Umbilical cord (tissue), 2 donors: Measurements from ENCODE around the gene PARD3. TPM values are rescaled to one million over a fixed set of nuclear protein-coding genes. Genes with fewer than 3 reads are reported as not detected.
A peak's percentile ranks its signal among the peaks of the same experiment; 100 is the strongest.

ENCODE experiments used
- DNase-seq: peaks from one replicate; pipeline ENCODE4 v3.0.0-alpha.2; 2015; ENCODE audit warnings: low spot score
- total RNA-seq: library from RNA; depleted of rRNA; stranded (reverse); fragments of >200 nt; gene quantifications from one replicate; pipeline ENCODE4 v1.2.3, GENCODE V29; 2014; ENCODE audit warnings: low replicate concordance; ENCODE audit not compliant: insufficient read depth

The PARD3 gene
- total RNA-seq, 1 donor from 2014 or later = 27.0 TPM

DNA sequence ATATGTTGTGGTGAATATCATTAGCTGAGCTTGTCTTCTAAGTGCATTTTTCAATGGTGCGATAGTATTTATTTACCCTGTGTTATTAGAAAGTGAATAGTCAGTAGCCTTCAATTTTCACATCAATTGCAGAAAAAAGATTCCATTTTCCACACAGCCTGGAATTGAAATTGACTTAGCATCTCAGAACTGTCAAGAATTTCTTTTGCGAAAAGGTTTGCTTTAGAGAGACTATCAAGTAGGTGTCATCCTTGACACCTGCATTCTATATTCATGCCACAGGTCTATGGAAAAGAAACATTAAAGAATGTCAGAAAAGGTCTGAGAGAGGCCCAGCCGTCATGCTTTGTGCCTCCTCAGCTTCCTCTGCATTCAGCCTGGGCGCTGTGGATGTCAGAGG lies 504.9 kb downstream of the PARD3 start:
- no peak for DNase-seq

DNA sequence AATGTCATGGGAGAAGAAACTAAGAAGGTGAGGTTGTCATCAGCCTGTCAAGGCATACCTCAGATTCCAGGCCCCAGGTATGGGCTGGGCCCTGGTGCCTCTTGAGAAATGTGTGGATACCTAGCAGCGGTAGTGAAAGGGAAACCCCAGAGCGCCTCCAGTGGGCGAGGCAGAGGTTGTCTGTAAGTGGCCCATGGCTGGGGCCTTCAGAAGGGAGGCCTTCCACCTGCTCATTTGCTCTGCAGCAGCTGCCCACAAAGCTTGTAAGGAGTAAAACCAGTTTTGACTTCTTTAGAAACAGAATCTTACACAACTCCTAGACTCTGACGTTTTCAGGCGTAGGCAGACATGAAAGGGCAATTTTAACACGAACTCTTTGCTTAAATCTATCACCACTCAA lies 509.9 kb downstream of the PARD3 start:
- peak; percentile 47 for DNase-seq

DNA sequence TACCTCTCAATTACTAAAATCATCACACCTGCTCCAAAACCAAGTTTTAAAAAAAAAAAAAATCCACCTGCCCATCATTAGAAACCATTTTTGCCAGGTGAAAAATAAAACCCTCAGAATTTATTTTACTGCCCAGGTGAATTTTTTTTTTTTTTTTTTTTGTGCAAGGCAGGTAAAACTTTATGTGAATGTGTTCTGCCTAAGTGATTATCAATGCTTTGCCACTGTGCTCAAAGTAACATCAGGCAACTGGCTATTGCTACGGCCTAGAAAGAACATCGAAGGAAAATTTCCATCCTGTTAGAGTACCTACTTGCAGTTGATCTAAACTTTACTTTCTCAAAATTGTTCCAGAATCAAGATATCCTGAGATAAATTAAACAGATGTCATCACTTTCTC lies 512.1 kb downstream of the PARD3 start:
- no peak for DNase-seq

DNA sequence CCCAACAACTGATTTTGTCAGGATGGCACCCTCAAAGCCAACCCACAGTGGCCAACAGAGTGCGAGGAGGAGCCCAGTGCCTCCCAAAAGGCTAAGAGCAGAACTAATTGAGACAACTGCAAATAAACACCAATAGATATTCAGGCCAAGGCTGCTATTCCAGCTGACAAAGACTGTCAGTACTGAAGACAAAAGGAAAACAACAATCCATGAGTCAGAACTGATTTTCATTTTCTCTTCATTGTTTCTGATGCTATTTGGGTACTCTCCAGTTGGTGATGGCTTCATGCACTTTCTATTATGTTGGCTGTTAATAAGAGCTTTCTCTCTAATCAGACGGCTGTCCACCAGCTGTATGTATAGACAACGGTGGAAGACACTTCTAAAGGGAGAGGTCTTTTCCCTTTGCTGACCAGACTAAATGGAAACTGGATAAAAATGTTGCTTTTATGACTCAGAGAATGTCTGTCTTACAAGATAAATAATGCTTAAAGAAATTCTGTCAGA lies 515.9 kb downstream of the PARD3 start:
- peak; percentile 38 for DNase-seq

DNA sequence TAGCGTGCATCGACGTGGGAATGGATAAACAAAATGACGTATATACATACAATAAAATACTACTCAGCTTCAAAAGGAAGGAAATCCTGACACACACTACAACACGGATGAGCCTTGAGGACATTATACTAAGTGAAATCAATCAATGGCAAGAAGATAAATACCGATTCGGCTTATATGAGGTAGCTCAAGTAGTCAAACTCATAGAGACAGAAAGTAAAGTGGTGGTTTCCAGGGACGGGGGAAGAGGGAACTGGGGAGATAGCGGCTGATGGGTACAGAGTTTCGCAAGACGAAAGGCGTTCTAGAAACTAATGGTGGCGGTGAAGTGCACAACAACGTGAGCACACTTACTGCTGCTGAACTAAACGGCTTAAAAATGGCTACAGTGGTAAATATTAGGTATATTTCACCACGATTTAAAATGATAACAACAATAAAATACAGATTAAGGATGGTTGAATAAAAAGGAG lies 516.7 kb downstream of the PARD3 start:
- no peak for DNase-seq

DNA sequence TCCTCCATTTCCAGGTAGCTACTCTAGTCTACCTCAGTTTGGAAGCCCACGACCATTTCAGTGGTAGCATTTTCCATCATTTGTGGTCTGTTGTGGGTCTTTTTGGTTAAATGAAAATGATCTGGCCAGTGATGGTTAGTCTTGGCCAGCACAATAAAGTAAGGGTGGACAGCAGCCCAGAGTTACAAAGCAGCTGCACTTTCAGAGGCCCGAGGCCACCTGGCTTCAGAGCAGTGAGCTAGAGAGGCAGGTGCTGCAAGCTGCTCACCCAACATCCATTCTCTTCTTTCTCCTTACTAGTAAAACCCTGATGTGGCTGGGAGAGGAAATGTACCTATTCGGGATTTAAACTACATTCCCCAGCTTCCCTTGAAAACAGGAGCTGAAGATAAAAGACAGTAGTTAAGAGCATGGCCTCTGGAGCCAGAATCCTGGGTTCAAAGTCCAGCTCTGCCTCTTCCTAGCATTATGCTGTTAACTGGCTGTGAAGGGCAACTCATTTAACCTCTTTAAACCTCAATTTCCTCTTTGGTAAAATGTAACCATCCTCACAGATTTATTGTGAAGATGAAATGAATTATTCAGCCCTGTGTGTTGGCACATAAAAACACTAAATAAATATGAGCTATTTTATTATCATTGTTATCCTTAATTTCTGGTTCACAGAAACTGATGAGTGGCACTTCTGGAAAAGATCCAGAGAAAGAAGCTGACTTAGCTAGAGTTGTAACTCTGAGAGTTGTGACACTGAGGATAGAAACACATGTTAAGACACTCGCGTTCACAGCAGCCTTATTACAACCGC lies 517.4 kb downstream of the PARD3 start:
- DNase-seq = no peak

DNA sequence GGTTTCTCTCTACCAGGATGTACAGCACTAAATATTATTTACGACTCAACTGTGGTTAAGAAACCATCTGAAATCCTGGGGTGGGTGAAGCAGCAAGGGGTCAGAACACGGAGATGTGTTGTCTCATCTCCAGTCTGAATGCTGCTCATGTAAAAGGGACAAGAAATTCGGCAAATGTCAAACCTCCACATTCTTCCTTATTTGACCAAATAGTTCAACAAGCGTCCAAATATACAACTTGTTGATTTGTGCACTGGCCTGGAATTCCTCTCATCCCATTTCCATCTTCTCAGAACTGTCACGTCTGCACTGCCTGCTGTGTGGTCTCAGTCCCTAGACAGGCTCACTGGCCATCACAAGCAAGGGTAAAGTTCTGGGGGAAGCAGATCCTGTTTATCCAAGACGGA lies 520.0 kb downstream of the PARD3 start:
- DNase-seq = peak; percentile 26

DNA sequence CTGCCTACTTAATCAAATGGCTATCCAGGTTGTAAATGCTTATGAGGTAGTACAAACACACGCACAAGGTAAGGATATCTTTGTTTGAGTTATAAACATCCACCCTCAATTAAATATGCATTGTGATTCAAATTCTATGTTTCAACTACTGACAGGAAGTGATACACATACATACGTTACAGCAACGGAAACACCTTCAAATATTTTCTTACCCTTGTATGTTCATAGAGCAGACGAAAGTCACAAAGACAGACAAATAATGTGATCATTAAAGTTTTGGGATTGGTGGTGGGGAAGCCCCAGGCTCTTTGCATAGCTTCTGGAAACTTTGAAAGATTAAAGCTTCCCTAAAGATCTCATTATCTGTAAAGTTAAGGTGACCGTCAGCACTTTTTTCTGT lies 521.0 kb downstream of the PARD3 start:
- DNase-seq = no peak

DNA sequence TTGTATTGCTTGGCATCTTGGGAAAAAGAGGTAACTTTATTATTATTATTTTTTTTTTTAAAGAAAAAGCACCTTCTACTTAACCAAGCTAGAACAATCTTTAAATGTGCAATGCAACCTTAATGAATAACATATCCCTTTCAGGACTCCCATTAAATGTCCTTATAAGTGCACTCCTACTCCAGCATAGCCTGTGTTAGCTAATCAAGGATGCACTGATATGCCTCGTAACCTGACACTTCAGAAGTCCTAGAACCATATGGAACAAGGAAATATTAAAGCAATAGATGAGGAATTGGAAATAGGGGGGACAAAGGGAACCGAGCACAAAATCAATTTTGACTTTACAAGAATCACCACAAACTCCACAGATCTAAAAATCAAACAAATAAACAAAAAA lies 522.4 kb downstream of the PARD3 start:
- no peak for DNase-seq

DNA sequence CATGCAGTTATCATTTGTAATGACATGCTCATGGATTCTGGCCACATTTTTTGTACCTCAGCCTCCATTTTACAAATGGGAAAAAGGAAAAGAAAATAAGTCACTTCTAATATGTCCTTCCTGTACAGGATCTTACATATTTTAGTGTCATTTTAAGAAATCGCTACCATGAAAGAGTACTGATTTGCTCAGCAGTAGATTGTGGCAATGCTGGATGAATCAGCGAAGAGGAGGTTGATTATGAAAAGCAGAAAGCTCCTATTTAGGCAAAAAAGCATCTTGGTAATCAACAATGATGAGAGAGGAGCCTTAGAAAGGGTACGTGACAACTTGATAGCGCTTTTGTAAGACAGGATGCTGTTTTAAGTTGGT lies 522.9 kb downstream of the PARD3 start:
- no peak for DNase-seq

DNA sequence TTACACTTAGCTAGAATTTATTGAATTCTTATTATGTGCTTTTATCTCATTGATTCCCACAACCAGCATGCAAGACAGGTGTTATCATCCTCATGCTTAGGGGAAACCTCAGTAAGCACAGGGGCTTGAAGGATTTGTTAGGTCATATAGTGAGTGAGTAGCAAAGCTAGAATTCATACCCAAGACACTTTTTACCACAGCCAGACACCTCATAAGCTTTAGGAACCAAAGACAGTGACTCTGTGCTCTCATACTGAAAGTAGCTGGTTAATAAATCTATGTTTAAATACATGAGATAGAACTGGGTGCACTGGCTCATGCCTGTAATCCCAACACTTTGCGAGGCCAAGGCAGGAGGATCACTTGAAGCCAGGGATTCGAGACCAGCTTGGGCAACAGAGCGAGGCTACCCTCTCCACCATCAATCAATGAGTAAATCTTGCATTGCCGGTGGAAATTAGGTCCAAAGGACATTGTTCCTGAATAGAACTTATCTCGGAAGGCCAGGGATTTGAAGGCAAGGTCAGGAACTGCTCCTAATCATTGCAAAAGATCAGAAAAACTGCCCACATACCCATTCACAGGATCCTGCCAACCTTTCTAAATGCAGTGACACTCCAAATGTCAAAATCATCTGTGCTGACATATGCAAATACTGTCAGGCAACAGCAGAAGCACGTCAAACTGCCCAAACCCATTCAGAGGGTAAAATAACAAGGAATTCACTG lies 523.5 kb downstream of the PARD3 start:
- DNase-seq = no peak

DNA sequence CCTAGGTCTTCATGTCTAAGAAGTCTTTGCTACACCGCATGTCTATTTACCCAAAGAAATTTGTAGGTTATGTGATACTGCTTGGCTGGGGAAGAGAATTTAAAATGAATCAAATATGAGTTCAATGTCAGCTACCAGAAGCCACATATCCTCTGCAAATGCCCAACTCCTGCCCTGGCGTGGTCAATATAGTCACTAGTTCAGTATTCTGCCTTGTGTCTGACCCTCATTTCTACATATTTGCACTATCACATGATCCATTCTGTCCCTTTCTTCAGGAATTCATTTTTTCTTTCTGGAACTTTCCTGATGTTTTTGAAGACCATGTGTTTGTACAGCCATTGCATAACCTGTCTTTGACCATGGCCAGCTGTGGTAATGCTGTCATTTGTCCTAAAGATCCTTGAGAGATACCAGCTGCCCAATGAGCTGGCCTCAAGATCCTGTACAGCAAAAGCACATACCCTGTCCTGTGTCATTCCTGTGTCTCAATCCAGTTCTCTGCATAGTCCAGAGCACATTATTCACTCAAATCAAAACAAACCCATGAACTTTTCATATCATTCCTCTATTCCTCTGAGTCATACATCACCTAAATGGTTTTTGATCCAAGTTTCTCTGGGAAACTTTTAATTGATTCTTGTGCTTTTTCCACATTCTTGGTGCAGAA lies 524.5 kb downstream of the PARD3 start:
- DNase-seq = no peak

DNA sequence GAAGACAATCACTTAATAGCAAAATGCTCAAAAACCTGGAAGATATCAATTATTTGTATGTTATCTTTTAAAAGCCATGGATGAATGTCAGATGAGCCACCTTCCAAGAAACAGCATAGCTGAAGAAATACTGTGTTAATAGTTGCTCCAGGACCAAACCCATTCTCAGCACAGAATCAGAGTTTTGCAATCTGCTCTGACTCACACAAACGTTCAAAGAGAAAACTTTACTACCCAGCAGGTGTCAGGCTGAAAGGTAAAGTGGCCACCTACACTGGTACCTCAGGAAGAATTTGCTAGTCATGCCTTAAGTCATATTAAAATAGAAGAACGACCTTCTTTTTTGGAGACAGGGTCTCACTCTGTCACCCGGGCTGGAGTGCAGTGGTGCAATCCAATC lies 526.5 kb downstream of the PARD3 start:
- DNase-seq = no peak

DNA sequence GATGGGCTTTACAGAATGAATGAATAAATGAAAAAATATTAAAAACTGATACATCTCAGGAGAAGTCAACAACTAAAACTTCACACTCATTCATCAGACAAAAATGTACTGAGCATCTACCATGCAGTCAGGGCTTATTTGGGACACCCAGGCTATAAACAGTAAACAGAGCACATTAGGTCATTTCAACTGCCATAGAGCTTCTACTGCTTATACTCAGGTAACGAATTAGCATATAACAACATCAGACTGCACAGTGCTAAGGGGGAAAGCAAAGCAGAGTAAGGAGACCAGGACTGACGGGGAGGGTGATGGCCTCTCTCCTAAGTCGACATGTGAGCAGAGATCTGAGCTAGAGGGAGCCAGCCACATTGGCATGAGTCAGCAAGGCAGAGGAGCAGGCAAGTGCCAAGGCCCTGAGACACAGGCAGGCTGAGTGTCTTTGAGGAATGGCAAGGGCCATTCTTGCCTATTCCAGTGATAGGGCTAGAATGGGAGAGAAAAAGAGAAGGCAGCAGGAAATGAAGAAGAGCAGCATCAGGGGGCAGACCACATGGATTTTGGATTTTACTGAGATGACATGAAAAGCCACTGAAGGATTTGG lies 528.9 kb downstream of the PARD3 start:
- DNase-seq = no peak

DNA sequence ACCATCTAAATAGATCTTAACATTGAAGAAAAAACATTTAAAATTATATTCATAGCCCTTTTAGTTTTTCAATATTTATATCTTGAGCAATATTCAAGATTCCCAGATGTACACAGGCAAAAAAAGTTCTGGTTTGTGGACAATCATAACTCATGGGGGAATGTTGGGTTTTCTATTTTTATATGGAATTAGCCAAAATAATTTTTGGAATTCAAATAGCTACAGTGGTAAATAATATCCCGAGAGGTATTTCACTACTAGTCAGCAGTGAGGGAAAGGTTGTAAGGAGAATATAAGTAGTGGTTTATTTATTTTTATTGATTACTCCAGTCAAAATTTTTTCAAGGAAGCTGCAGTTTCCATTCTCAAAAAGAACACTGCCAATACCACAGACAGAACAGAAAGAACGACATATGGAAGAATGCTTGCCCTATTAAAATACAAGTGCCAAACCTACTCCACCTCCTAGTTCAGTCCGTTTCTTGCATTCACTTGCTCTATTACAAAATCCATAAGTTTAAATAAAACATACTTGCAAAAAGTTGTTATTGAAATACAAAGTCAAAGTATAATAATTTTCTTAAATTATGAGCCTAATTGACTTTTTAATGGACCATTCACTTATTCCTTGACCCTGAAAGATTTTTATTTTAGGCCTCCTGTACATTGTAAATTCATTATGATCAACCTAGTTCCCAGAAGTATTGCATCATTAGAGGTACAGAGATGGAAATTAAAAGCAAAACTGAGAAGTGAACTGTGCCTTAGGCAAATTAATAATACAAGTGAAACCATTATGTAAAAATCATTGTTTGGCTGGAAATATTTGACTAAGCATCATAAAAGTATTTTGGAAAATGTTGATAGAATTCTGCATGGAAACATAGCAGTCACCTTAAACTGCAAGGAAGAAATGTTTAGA lies 533.2 kb downstream of the PARD3 start:
- DNase-seq = no peak

DNA sequence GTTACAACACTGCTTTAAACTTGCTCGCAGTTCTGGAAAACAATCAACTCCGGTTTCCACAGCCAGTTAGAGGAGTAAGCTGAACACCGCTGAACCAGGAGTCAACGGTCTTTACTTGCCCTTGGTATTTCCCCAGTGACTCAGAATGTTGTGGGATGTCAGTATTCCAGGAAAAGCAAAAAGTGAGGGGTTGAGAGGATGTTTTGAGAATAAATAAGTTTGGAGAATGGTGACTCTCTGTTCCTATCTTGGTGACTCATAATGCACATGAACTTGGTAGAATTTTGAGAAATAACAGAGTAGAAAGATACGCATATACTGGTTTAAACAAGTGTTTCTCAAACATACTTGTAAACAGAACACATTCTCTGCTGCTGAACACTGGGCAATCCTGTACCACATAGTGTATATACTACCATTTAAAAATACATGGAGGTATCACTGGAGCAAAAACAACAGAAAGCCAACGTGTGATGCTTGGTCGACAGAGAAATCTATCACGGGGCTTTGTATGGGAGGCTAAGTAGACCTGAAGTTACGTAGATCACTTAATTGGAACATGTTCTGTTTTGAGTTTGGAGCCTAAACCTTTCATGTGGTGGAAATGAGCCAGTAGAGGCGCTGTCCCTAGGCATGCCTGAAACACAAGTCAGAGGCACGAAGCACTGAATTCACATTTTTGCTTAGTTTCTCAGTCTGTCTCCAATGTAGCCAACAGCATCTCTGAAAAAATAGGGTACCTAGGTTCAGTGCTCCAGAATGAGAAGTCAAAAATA lies 534.3 kb downstream of the PARD3 start:
- peak; percentile 55 for DNase-seq

DNA sequence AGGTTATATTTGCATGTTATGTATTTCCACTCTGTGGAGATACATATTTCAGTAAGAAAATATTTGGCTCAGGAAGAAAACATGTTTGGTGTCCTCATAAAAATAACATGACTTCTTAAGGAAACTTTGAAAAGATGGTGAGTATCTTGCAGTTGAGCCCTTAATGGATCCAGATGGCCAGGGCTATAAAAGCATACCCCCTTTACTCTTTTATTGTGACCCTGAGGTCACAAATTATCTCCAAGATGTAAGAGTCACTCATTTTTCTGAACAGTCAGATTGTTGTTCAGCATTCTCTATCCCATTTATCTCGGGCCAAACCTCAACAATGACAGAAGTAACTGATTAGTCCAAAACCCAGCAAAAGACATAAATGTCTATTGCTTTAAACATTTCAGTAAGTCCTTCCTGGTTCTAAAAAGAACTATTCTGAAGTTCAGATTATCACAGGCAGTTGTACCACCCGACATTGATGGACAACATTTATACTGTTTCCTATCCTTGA lies 539.4 kb downstream of the PARD3 start:
- DNase-seq = peak; percentile 94

DNA sequence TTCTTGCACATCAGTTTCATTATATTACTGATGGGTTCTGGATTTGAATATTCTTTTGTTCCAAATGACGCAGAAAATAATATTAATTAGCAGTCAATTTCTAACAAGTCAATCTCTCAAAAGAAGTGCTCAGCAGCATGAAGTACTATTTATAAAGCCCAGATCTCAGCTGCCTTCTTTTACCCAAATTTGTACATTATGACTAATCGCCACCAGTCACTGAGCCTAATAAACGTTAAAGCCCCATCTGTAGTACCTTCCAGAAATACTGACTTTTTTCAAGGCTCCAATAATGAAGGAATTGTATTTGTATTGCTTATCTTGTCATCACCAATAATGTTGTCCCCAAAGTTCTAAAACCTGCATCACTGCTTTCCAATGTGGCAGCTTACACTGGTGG lies 540.2 kb downstream of the PARD3 start:
- peak; percentile 56 for DNase-seq

DNA sequence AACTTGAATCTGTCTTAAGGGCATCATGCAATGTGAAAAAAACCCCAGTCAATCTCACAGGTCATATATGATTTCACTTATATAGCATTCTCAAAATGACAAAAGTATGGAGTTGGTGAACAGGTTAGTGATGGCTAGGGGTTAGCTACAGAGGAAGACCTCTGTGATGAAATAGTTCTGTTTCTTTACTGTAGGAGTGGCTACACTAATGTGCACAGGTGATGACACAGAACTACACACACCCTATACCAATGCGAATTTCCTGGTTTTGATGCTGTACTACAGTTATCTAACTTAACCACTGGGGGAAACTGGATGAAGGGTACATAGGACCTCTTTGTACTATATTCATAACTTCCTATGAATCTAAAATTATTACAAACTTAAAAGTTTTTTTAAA lies 541.8 kb downstream of the PARD3 start:
- no peak for DNase-seq

DNA sequence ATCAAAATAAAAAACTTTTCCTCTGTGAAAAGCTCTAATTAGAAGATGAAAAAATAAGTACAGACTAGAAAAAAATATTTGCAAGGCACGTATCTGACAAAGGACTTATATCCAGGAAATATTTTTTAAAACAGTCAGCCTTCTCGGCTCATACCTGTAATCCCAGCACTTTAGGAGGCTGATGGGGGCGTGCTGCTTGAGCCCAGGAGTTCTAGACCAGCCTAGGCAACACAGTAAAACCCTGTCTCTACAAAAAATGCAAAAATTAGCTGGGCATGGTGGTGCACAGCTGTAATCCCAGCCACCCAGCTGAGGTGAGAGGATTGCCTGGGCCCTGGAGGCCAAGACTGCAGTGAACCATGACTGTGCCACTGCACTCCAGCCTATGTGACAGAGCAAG lies 542.8 kb downstream of the PARD3 start:
- DNase-seq = no peak
